Neural cell (in vitro differentiated cells): ENCODE results near the gene USP6NL.

ENCODE experiments used
- EP300 ChIP-seq: fragments of 450-650 bp; conservative IDR thresholded peaks from 2 replicates; pipeline ENCODE4 v1.6.1; 2014; ENCODE audit warnings: antibody characterized with exemption, mild to moderate bottlenecking, moderate library complexity; ENCODE audit not compliant: poor library complexity, severe bottlenecking
- EZH2 ChIP-seq: fragments of 200-600, 300-800 bp; shearing (Covaris generic), sonication (generic); IDR thresholded peaks from 2 replicates; pipeline ENCODE4 v1.6.1; 2014; ENCODE audit warnings: antibody characterized with exemption, low read length, borderline replicate concordance, mild to moderate bottlenecking; ENCODE audit not compliant: insufficient read depth, poor library complexity, severe bottlenecking
- POLR2AphosphoS5 ChIP-seq: IDR thresholded peaks from 2 replicates; pipeline ENCODE4 v1.6.1; 2012
- RAD21 ChIP-seq: fragments of 450-650 bp; conservative IDR thresholded peaks from 2 replicates; pipeline ENCODE4 v1.6.1; 2014; ENCODE audit warnings: antibody characterized with exemption, mild to moderate bottlenecking, moderate library complexity
- TAF1 ChIP-seq: IDR thresholded peaks from 2 replicates; pipeline ENCODE4 v1.6.1; 2012; ENCODE audit warnings: low read depth
- TF ChIP-seq, protein P1 (sequence below): fragments of 450-650 bp; IDR thresholded peaks from 2 replicates; pipeline ENCODE4 v1.5.1; 2014; ENCODE audit warnings: antibody characterized with exemption, mild to moderate bottlenecking, moderate library complexity; ENCODE audit not compliant: poor library complexity, severe bottlenecking

DNA sequence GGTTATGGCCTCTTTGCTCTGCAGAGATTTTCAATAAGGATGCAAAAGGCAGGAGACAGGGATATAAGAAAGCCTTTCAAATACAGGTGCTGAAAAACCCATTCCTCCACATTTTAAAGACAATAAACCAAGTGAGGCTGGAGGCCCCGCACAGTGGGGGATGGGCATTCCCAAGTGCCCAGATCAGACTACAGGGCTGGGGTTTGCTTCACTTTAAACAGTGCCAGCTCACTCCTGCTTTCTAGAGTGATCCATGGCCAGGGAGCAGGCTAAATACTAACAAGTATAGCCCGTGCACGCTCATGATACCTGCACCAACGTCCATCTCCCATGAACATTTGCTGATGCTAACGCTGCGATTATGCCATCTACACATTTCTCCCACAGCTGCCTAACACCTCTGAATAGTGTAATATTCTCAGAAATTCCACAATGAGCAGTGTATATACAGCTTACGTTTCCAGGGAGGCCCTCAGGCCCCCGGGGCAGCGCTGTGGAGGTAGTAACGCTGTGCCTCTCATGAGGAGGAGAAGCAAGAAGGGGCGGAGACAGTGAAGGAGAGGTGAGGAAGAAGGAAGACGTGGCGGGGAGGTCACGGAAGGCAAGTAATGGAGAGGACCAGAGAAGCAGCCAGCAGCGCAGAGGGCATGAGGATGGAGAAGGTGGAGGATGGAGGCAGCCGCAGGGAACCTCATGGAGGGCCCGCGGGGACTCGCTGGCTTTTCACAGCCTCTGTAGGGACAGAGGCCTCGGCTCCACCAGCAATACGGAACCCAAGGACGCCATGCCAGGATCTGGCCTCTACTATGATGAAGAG is 141.7 kb downstream of the USP6NL start:
- no peak for TF ChIP-seq TAF1
- TF ChIP-seq, protein P1, sequence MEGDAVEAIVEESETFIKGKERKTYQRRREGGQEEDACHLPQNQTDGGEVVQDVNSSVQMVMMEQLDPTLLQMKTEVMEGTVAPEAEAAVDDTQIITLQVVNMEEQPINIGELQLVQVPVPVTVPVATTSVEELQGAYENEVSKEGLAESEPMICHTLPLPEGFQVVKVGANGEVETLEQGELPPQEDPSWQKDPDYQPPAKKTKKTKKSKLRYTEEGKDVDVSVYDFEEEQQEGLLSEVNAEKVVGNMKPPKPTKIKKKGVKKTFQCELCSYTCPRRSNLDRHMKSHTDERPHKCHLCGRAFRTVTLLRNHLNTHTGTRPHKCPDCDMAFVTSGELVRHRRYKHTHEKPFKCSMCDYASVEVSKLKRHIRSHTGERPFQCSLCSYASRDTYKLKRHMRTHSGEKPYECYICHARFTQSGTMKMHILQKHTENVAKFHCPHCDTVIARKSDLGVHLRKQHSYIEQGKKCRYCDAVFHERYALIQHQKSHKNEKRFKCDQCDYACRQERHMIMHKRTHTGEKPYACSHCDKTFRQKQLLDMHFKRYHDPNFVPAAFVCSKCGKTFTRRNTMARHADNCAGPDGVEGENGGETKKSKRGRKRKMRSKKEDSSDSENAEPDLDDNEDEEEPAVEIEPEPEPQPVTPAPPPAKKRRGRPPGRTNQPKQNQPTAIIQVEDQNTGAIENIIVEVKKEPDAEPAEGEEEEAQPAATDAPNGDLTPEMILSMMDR: no peak
- TF ChIP-seq EZH2: no peak
- no peak for TF ChIP-seq EP300
- no peak for TF ChIP-seq POLR2AphosphoS5
- TF ChIP-seq RAD21: no peak
